ENCODE results near the gene SRXN1. TPM values are rescaled to one million over a fixed set of nuclear protein-coding genes. Genes with fewer than 3 reads are reported as not detected.

The SRXN1 gene
- polyA plus RNA-seq, 1 donor from 2014 or later = 6.9 TPM

GRCh38 chr20:634148-634925 lies 18.7 kb downstream of the SRXN1 start:
- H2AFZ ChIP-seq (ENCODE audit: low read depth, low read length) = peak overlapping the region; percentile 12
- no peak overlapping the region for H3K9ac ChIP-seq (ENCODE audit: low read length)

GRCh38 chr20:631101-631500 lies 21.9 kb downstream of the SRXN1 start:
- Histone ChIP-seq H3K4me2 (ENCODE audit: low read length) (no peak overlapping the region), H3K9me3 (ENCODE audit: low read length) (no peaks in the 10 kb centered on the region), H3K9me2 (ENCODE audit: insufficient read depth, low read length) (no peaks in the 10 kb centered on the region), H3K36me3 (ENCODE audit: insufficient read depth, low read length) (no peaks in the 10 kb centered on the region), H3K4me3 (ENCODE audit: low read length) (no peak overlapping the region), H3K27ac (ENCODE audit: low read length) (no peak overlapping the region), H3K9ac (ENCODE audit: low read length) (no peak overlapping the region), H3K79me2 (replicated peaks; ENCODE audit: insufficient read depth, low read length) (no peaks in the 10 kb centered on the region), H4K20me1 (ENCODE audit: insufficient read depth) (no peaks in the 10 kb centered on the region), H3F3A (ENCODE audit: insufficient read depth, low read length, poor library complexity, severe bottlenecking) (no peaks in the 10 kb centered on the region), H2AFZ (ENCODE audit: low read depth, low read length) (no peak overlapping the region), H3K27me3 (ENCODE audit: insufficient read depth, low read depth, low read length) (no peaks in the 10 kb centered on the region)
- TF ChIP-seq TAF1 (IDR thresholded peaks at IDR 0.05; ENCODE audit: low read depth) (no peak), SMC3 (conservative IDR thresholded peaks at IDR 0.05; ENCODE audit: poor library complexity) (no peak), POLR2AphosphoS5 (IDR thresholded peaks at IDR 0.05) (no peak)

More at GRCh38 chr20:634148-634925, 18.7 kb downstream of the SRXN1 start:
- Histone ChIP-seq H4K20me1 (ENCODE audit: insufficient read depth) (no peaks in the 10 kb centered on the region), H3K36me3 (ENCODE audit: insufficient read depth, low read length) (no peaks in the 10 kb centered on the region), H3K79me2 (replicated peaks; ENCODE audit: insufficient read depth, low read length) (no peaks in the 10 kb centered on the region), H3F3A (ENCODE audit: insufficient read depth, low read length, poor library complexity, severe bottlenecking) (no peaks in the 10 kb centered on the region), H3K4me2 (ENCODE audit: low read length) (no peak overlapping the region), H3K4me3 (ENCODE audit: low read length) (no peak overlapping the region), H3K9me2 (ENCODE audit: insufficient read depth, low read length) (no peaks in the 10 kb centered on the region), H3K9me3 (ENCODE audit: low read length) (no peaks in the 10 kb centered on the region), H3K27me3 (ENCODE audit: insufficient read depth, low read depth, low read length) (no peaks in the 10 kb centered on the region), H3K27ac (ENCODE audit: low read length) (no peak overlapping the region)
- TF ChIP-seq REST (IDR thresholded peaks at IDR 0.05; ENCODE audit: borderline replicate concordance) (no peak), CTCF (IDR thresholded peaks at IDR 0.05; ENCODE audit: poor library complexity, severe bottlenecking) (no peak), EZH2 (IDR thresholded peaks at IDR 0.05; ENCODE audit: borderline replicate concordance, insufficient read depth, low read length, poor library complexity, severe bottlenecking) (no peak), TAF1 (IDR thresholded peaks at IDR 0.05; ENCODE audit: low read depth) (no peak), EP300 (conservative IDR thresholded peaks at IDR 0.05; ENCODE audit: poor library complexity, severe bottlenecking) (no peak), MXI1 (conservative IDR thresholded peaks at IDR 0.05; ENCODE audit: poor library complexity, severe bottlenecking) (no peak), POLR2AphosphoS5 (IDR thresholded peaks at IDR 0.05) (no peak), SMC3 (conservative IDR thresholded peaks at IDR 0.05; ENCODE audit: poor library complexity) (no peak), RAD21 (conservative IDR thresholded peaks at IDR 0.05) (no peak)
